PC-9 (cell line): ENCODE results near the gene KRTAP1-1.

Experiments used
- EZH2 ChIP-seq: fragments of 200-600 bp; sonication (generic); IDR thresholded peaks from 2 replicates; pipeline ENCODE4 v1.8.0; 2017; ENCODE audit warnings: antibody characterized with exemption, low read depth
- TF ChIP-seq, protein P1 (sequence below): fragments of 200-600 bp; sonication (generic); conservative IDR thresholded peaks from 2 replicates; pipeline ENCODE4 v1.6.1; 2017; ENCODE audit warnings: mixed run types, antibody characterized with exemption, mild to moderate bottlenecking, moderate library complexity

DNA sequence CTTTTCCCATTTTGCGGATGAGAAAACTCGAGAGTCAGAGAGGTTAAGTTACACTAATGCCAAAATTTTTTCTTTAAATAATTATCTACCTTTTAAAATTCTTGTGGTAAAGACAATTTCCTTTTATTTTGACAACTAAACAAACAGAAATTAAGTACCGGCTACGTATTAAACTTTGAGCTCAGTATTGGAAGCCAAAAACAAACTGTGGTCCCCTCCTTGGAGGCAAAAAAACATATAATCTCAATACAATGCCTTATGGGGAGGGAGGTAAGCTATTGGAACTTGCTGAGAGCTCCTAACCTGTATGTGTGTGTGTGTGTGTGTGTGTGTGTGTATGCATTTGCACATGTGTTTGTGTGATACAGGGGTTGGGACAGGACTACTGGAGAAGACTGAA, 22.2 kb upstream of the KRTAP1-1 start:
- TF ChIP-seq, protein P1, sequence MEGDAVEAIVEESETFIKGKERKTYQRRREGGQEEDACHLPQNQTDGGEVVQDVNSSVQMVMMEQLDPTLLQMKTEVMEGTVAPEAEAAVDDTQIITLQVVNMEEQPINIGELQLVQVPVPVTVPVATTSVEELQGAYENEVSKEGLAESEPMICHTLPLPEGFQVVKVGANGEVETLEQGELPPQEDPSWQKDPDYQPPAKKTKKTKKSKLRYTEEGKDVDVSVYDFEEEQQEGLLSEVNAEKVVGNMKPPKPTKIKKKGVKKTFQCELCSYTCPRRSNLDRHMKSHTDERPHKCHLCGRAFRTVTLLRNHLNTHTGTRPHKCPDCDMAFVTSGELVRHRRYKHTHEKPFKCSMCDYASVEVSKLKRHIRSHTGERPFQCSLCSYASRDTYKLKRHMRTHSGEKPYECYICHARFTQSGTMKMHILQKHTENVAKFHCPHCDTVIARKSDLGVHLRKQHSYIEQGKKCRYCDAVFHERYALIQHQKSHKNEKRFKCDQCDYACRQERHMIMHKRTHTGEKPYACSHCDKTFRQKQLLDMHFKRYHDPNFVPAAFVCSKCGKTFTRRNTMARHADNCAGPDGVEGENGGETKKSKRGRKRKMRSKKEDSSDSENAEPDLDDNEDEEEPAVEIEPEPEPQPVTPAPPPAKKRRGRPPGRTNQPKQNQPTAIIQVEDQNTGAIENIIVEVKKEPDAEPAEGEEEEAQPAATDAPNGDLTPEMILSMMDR = no peak
- TF ChIP-seq EZH2 = no peak
